A549 (cell line): ENCODE results near the gene RPAP3.
A peak's percentile ranks its signal among the peaks of the same experiment; 100 is the strongest.

Experiments used
- CHD2 ChIP-seq: fragments of 150-350 bp; IDR thresholded peaks from 2 replicates; pipeline ENCODE4 v1.6.1; 2014; ENCODE audit warnings: low read length; ENCODE audit not compliant: partially characterized antibody
- EHMT2 ChIP-seq: fragments of 200-600 bp; sonication (generic); IDR thresholded peaks from 2 replicates; pipeline ENCODE4 v1.6.1; 2016; ENCODE audit warnings: antibody characterized with exemption, low read depth, mild to moderate bottlenecking, moderate library complexity
- GATA3 ChIP-seq: IDR thresholded peaks from 2 replicates; pipeline ENCODE4 v1.6.1; 2012; ENCODE audit warnings: borderline replicate concordance
- HOXA7 ChIP-seq: fragments of 250-450 bp; sonication (Bioruptor Pico); IDR thresholded peaks from 2 replicates; pipeline ENCODE4 v1.5.0; 2020; ENCODE audit warnings: mild to moderate bottlenecking, moderate library complexity
- MYC ChIP-seq: IDR thresholded peaks from 2 replicates; pipeline ENCODE4 v1.6.1; 2012; ENCODE audit warnings: mild to moderate bottlenecking, inconsistent platforms, low read length, improper control_type of control experiment, borderline replicate concordance
- NR3C1 ChIP-seq: fragments of >200 bp; sonication (Bioruptor Twin); formaldehyde crosslinking; IDR thresholded peaks from 3 replicates; pipeline ENCODE4 v1.6.1; 2017
- POLR2A ChIP-seq: IDR thresholded peaks from 2 replicates; pipeline ENCODE4 v1.6.1; 2012; ENCODE audit warnings: mild to moderate bottlenecking, low read length
- RAD21 ChIP-seq, 2 experiments: fragments of >200 bp in 1 of 2; sonication (Bioruptor Twin) in 1 of 2; formaldehyde crosslinking in 1 of 2; IDR thresholded peaks in 1 of 2; conservative IDR thresholded peaks in 1 of 2; 2 replicates in 1 of 2; 3 replicates in 1 of 2; pipeline ENCODE4 v1.6.1; 2012 to 2018; ENCODE audit warnings: inconsistent platforms in 1 of 2
- RCOR1 ChIP-seq: fragments of 150-350 bp; IDR thresholded peaks from 2 replicates; pipeline ENCODE4 v1.6.1; 2014; ENCODE audit warnings: antibody characterized with exemption, low read length, low read depth
- SMC3 ChIP-seq: fragments of >200 bp; sonication (Bioruptor Twin); formaldehyde crosslinking; IDR thresholded peaks from 3 replicates; pipeline ENCODE4 v1.6.1; 2018; ENCODE audit warnings: inconsistent platforms
- ZSCAN20 ChIP-seq: fragments of 250-450 bp; sonication (Bioruptor Pico); IDR thresholded peaks from 2 replicates; pipeline ENCODE4 v1.8.0; 2022; ENCODE audit warnings: mild to moderate bottlenecking, moderate library complexity
- TF ChIP-seq, protein P1 (sequence below): fragments of 200-600 bp; sonication (generic); IDR thresholded peaks from 2 replicates; pipeline ENCODE4 v1.6.1; 2016; ENCODE audit warnings: antibody characterized with exemption, mild to moderate bottlenecking, moderate library complexity
- TF ChIP-seq, protein P2 (sequence below): fragments of >200 bp; sonication (Bioruptor Twin); formaldehyde crosslinking; IDR thresholded peaks from 3 replicates; pipeline ENCODE4 v1.5.1; 2016
- TF ChIP-seq, protein P3 (sequence below): fragments of >200 bp; sonication (Bioruptor Twin); formaldehyde crosslinking; IDR thresholded peaks from 2 replicates; pipeline ENCODE4 v1.6.1; 2016

DNA sequence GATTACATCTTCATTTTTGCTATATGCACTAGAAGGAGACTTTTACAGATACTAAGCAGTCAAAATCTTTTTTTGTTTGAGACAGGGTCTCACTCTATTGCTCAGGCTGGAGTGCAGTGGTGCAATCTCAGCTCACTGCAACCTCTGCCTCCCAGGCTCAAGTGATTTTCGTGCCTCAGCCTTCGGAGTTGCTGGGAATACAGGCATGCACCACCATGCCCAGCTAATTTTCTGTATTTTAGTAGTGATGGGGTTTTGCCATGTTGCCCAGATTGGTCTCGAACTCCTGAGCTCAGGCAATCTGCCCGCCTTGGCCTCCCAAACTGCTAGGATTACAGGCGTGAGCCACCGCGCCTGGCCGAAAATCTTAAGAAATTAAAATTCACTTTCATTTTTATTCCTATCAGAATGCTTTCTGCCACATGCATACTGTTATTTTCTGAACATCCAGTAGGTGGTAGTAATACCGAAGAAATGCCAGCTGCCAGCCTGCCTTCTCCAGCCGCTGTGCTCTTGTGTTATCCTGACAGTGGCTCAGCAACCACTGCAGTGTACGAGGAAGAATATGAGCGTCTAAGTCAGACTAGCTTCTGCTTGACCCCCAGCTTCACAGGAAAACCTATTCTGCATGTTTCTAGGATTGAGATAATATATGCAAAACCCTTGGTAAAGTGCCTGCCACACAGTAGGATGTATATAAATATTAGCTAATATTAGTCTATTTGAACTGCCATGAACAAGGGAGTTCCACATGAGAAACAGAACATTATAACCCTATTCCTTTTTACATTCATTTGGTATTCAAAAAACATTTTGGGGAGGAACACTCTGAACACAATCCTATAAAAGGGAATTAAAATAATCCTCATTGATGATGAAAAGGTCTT is 54.2 kb downstream of the RPAP3 start:
- TF ChIP-seq HOXA7 (CRISPR knock-in tag) (no peak), POLR2A (no peak), RCOR1 (no peak), MYC (no peak), ZSCAN20 (CRISPR knock-in tag) (no peak), EHMT2 (no peak), SMC3 (peak; percentile 65), CHD2 (no peak), RAD21 (conservative IDR thresholded peaks at IDR 0.05 in 1 of 2, IDR thresholded peaks at IDR 0.05 in 1 of 2) (peak; percentile 76 to 79), NR3C1 (no peak), GATA3 (no peak)
- TF ChIP-seq, protein P1, sequence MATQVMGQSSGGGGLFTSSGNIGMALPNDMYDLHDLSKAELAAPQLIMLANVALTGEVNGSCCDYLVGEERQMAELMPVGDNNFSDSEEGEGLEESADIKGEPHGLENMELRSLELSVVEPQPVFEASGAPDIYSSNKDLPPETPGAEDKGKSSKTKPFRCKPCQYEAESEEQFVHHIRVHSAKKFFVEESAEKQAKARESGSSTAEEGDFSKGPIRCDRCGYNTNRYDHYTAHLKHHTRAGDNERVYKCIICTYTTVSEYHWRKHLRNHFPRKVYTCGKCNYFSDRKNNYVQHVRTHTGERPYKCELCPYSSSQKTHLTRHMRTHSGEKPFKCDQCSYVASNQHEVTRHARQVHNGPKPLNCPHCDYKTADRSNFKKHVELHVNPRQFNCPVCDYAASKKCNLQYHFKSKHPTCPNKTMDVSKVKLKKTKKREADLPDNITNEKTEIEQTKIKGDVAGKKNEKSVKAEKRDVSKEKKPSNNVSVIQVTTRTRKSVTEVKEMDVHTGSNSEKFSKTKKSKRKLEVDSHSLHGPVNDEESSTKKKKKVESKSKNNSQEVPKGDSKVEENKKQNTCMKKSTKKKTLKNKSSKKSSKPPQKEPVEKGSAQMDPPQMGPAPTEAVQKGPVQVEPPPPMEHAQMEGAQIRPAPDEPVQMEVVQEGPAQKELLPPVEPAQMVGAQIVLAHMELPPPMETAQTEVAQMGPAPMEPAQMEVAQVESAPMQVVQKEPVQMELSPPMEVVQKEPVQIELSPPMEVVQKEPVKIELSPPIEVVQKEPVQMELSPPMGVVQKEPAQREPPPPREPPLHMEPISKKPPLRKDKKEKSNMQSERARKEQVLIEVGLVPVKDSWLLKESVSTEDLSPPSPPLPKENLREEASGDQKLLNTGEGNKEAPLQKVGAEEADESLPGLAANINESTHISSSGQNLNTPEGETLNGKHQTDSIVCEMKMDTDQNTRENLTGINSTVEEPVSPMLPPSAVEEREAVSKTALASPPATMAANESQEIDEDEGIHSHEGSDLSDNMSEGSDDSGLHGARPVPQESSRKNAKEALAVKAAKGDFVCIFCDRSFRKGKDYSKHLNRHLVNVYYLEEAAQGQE = no peak
- TF ChIP-seq, protein P2, sequence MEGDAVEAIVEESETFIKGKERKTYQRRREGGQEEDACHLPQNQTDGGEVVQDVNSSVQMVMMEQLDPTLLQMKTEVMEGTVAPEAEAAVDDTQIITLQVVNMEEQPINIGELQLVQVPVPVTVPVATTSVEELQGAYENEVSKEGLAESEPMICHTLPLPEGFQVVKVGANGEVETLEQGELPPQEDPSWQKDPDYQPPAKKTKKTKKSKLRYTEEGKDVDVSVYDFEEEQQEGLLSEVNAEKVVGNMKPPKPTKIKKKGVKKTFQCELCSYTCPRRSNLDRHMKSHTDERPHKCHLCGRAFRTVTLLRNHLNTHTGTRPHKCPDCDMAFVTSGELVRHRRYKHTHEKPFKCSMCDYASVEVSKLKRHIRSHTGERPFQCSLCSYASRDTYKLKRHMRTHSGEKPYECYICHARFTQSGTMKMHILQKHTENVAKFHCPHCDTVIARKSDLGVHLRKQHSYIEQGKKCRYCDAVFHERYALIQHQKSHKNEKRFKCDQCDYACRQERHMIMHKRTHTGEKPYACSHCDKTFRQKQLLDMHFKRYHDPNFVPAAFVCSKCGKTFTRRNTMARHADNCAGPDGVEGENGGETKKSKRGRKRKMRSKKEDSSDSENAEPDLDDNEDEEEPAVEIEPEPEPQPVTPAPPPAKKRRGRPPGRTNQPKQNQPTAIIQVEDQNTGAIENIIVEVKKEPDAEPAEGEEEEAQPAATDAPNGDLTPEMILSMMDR = peak; percentile 74
- TF ChIP-seq, protein P3, sequence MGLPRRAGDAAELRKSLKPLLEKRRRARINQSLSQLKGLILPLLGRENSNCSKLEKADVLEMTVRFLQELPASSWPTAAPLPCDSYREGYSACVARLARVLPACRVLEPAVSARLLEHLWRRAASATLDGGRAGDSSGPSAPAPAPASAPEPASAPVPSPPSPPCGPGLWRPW = no peak
